ENCODE data around the gene TBC1D22A.
A peak's percentile ranks its signal among the peaks of the same experiment; 100 is the strongest.

The TBC1D22A gene

DNA sequence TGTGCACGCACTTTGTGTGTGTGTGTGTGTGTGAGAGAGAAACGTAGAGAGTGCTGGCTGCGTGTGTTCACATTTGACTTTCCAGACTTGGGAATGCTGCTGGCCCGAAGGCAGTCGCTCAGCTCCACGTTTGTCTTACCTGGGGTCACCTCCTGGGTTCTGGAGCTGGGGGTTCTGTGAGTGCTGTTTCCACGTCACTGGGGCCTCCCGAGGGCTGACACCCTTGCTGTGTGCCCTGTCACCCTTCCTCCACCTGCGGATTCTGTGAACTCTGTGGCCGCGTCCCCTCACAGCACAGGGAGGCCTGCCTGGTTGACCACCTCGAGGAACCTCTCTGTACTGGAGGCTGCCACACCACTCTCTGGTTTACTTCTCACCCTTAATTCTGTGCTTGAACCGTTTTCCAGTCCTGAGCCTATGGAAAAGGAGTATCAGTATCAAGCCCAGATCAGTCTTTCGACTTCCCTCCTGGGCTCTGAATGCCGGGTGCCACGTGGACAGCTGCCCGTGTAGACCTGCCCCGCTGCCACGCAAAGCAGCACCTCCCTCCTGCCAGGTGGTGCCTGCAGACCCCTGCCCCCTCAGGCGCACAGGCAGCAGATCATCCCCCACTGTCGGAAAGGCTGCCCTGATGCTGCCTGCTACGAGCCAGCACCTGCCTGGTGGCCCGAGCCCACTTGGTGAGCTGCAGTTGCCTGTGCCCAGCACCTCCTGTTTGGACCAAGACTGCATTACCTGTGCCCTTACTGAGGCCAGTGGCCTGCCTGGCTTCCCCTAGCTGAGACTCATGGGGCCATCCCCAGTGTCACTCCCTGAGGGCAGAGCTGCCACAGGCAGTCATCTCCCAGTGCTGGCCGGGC, 233.3 kb downstream of the TBC1D22A start:
- no peak for DNase-seq (ENCODE audit: low read depth)

DNA sequence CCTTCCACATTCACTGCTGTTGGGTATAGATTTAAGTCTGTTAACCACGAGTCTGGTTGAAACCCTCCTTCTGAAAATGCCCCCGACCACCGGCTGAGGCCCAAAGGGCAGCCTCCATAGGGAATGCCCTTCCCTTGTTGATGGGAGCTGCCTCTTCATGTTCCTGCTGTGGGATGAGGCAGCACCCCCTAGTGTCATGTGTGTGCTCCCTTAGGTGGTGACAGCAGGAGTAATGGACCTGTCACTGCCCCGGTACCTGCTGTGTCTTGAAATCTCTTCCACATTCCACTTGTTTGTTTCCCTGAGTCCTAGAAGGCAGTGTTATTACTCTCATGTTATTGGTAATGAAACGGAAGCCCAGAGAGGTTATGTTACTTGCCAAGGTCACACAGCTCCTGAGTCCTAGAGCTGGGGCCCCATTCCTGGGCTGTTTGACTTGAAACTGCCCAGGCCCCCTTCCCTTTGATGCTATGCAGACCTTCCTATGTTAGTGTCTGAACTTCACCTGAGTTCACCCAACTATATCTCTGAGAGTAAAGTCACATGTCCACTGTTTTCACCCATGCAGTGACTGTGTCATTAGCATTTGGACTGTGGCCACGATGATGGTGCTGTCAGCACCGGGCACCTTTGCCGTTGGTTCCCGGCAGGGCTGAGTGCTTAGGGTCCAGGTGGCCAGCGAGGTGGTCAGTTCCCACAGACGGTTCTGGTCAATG, 234.3 kb downstream of the TBC1D22A start:
- DNase-seq (ENCODE audit: low read depth): peak; percentile 18

DNA sequence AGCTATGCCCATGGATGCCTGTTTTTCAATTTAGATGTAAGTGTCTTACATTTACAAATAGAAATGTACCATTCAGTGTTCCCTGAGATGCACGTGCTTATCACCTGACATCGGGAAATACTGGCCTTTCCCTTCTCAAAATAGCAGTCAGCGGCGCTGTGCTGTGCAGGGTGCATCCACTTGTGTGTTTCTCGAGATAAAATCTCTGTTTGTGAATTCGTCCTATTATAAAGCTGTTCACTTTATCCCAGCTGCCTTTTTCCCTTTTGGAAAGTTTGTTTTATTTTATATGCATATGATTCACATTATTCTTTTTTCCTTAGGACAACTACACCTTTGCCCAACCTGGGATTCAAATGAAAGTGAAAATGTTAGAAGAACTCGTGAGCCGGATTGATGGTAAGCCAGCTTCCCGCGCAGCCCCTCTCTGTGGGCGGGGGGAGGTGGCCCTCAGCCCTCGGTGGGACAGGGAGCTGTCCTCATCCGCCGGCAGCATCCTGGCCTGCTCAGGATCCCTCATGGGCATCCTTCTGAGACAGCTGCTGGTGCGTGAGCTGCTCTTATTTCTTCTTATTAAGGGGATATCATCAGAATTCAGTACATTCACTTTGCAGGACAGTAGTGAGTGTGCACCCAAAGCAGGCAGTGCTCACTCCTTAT, 235.0 kb downstream of the TBC1D22A start:
- DNase-seq (ENCODE audit: low read depth): no peak

DNA sequence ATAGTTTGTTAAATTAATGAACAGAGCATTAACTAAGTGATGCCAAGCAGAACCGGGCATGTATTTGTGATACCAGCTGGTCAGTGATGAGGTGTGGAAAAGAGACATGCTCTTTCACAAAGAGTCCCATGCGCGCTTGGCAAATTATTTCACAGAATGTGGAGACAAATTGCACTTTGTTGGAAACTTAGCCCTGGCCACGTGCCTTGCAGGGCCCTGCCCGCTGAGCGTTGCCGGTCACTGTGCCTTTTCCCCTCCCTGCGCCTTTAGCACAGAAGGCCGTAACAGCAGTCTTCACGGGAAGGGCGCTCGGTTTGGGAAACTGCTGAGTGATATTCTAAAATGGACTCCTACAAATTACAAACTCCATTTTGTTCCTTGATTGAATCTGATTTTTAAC, 235.9 kb downstream of the TBC1D22A start:
- no peak for DNase-seq (ENCODE audit: low read depth)

DNA sequence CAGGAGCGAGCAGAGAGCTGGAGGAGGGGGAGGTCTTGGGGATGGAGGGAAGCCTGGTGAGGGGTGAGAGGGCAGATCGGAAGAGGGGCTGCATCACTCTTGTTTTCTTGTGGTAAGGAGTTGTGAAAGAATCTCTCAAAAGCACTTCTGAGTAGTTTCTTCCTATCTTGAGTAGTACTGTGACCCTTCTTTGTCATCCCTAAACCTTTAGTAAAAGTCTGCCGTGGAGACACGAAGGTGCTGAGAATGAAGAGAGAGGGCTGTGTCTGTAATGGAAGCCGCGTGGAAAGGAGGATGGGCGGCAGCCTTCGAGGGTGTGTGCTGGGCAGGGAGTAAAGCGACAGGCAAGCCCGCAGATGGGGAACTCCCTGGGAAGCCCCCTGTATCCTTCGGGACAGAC, 237.8 kb downstream of the TBC1D22A start:
- no peak for DNase-seq (ENCODE audit: low read depth)

DNA sequence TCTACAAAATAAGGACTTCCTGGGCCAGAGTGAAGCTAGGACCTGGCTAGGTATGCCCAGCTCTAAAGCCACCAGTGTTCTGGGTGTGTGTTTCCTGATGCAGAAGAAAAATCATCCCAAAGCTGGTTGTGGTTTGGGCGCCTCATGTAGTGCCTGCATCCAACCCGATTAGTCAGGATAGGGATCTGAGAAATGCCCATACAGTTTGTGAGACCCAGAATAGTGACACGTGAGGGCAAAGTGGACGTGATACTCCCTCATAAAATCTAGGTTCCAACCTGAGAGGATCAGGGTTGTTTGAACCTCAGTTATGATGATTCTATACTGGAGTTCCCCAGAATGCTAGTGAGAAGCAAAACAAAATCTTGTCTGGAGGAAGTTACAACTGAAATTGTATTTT, 238.4 kb downstream of the TBC1D22A start:
- DNase-seq (ENCODE audit: low read depth): no peak

DNA sequence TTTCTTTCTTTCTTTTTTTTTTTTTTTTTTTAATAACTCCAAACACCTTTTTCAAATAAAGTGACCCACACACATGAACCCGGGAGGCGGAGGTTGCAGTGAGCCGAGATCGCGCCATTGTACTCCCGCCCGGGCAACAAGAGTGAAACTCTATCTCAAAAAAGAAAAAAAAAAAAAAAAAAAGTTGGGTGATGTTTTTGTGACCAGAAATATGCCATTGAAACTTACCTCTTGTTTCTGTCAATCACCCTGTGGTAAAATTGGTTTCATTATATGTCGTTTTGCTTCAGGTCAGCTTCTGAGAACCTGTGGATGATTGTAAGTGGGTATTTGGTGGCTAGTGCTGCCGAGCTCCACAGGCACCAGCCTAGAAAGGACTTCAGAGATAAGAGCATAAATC, 238.8 kb downstream of the TBC1D22A start:
- no peak for DNase-seq (ENCODE audit: low read depth)

DNA sequence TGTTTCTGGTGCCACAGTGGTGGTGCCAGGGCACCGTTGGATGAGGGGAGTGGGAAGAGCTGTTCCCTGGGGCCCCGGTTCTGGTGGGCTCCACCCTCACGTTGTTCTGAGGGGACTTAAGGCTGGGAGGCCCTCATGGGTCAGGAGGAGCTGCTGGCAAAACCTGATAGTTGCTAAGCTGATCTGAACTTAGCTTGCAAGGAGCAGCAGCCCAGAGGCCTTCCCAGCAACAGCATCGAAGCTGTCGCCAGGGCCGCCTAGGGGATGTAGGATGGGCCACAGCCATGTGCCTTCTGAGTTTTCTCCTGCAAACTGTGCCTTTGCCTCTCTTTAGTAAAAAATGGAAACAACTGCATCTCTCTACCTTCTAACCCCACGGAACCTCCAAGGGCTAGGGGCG, 240.2 kb downstream of the TBC1D22A start:
- DNase-seq (ENCODE audit: low read depth): no peak

DNA sequence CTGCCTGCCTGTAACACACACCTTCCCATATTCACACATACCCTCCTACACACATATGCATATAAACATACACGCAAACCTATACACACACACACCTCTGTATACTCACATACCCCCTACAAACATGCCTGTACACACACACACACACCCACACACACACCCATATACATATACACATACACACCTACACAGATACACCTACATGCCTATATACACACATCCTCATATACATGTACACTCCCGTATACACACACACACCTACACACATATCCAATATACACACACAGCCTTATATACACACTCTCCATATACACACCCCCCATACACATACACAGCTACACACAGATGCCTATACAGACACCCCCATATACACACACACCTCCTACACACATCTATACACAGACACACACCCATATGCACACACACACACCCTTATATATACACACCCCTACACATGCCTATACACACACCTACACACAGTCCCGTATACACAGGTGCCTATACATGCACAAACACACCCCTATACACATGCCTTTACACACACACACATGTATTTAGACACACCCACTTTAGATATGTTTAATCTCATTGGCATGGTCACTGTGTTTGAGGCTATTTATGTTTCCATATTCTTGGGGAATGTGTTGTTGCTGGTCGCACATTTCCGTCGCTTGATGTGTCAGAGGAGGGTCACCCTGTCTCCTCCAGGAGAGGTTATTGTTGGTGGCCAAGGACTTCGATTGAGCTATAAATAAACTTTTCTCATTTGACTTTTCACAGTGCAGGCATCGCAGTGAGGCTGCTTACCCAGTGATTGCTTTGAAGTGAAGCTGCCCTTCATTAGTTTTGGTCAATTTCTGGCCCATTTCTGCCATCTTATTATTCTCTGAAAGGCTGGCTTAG, 243.3 kb downstream of the TBC1D22A start:
- no peak for DNase-seq (ENCODE audit: low read depth)

DNA sequence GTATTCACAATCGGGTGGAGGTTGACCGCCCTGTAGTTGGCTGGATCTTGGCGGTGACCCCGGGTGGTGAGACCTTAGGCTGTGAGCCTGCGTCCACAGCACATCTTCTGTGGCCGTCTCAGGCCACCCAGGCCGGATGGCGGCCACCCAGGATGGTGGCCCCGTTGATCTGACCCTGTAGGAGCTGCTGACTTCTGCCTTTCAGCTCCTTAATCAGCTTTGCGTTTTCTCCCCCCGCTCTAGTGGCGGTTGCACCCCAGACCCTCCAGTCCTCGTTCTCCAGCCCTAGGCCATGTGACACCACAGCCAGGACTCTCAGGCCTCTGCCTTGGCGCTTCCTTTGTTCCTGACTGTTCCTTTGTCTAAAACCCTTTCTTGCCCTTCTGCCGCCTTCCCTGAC, 244.0 kb downstream of the TBC1D22A start:
- no peak for DNase-seq (ENCODE audit: low read depth)

DNA sequence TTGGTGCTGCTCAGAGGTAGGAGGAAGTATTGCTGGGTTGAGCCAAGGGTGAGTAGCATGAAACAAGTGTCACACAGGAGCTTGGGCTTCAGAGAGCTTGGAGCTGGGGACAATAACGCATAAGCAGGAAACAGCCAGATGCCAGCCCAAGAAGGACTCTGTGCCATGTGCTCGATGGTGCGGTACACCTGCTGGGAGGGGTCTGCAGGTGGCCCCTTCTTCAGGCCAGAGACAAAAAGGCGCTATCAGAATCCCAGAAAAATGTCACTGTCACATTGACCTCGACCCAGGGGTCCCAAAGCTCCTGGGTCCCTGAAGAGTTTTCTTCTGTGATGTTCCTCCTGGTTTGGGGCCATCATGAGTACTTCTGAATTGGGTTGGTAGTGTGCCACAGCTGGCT, 244.4 kb downstream of the TBC1D22A start:
- DNase-seq (ENCODE audit: low read depth): no peak

DNA sequence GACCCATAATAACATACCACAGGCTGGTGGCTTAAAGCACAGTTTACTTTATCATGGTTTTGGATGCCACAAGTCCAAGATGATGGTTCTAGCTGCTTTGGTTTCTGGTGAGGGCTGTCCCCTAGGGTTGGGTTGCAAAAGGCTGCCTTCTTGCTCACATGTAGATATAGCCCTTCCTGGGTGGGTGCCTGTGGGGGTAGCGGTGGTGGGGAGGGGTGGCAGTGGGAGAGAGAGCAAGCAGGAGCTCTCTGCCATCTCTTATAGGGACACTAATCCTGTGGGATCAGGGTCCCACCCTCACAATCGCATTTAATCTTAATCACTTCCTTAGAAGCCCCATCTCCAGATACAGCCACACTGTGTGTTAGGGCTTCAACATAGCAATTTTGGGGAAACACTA, 245.0 kb downstream of the TBC1D22A start:
- DNase-seq (ENCODE audit: low read depth): no peak

DNA sequence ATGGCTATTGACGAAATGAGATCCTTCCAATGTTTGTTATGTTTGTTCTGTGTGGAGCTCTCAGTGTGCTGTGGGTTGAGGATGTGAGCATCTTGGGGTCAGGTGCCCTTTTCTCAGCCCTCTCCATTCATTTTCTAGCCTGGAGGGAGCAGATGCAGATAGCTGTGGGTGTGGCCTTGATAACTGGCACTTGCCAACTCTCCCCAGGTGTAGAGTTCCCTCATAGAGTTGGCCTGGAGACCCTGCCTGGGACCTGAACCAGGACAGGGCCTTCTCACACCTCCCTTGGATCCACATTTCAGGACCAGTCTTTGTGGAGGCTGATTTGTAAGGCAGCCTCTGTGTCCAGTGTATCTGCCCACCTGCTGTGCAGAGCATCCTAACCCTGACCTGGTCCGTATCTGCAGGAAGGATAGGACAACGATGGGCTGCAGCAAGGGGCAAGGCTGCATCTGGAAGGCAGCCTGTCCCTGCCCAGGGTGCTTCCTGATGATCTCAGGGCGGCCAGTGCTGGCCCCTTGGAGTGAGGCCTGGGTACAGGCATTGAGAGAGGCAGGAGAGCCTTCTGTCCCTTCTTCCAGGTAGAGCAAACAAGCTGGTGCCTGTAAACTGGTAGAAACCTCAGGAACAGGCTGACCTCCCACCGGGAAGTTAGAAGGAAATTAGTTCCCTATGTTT, 245.9 kb downstream of the TBC1D22A start:
- DNase-seq (ENCODE audit: low read depth): no peak

DNA sequence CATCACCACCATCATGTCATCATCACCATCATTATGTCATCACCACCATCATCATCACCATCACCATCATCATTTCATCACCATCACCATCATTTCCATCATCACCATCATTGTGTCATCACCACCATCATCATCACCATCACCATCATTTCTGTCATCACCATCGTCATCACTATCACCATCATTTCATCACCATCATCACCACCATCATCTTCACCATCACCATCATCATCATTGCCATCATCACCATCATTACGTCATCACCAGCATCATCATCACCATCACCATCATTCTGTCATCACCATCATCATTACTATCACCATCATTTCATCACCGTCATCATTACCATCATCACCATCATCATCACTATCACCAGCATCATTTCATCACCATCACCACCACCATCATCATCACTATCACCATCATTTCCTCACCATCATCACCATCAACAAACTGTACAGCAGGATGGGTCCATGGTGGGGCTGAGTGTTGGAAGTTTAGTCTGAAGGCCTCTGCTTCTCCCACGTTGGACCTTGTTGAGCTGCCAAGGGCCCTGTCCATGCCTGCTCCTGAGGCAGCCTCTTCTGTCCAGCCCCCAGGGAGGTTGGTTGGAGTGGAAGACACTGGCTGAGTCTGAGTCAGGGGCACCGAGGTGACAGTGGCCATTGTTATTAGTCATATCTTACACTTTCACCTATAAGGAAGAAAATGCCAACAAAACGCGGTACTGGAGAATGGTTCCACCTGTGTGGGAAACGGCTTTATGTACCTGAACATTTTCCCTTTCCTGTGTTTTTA, 247.1 kb downstream of the TBC1D22A start:
- DNase-seq (ENCODE audit: low read depth): no peak

DNA sequence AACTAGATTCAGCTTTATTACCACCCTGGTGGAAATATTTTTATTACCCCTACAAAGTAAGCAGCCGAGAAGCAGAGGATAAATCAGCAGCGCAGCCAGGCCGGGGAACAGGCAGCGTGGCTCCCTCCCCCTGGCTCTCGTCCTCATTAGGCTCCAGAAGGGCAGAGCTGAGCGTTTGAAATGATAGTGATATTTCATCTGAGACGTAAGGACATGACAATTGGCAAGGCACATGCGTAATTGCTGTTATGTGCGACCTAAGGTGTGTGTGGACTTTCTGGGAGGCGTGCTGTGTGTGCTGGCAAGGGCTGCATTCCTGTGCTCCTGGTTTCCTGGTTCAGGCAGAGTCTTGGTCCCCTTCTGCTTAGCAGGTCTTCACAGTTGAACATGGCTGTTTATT, 247.8 kb downstream of the TBC1D22A start:
- DNase-seq (ENCODE audit: low read depth): no peak

DNA sequence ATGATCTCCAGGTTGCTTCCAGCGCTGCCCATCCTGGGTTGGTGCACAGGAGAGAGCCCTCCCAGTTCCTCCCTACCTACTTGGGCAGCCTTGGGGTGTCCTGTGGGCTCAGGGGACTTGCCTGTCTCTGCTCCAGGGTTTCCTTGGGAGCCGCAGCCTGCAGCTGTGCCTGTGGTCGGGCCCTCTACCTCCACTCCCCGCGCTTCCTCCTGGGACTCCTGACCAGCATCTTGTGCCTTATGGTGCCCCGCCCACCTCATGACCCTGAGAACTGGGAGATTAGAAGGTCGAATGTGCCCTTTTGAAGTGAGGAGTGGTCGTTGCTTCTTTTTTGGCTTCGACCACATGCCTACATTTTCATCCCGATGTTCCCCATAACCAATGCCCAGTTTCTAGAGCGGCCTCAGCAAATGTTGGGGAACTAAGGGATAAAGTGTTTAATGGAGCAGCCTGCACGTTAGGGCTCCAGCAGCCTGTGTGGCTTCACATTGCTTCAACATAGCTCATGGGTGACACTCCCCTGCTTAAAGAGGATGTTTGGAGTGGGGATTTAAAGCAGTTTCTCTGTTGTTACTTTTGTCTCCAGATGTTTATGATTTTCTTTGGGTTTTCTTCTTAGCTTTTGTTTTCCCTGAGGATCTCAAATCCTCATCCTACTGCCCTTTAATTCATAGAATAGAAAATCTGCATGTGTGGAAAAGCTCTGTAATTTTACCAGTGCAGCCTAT, 248.8 kb downstream of the TBC1D22A start:
- DNase-seq (ENCODE audit: low read depth): peak; percentile 5

DNA sequence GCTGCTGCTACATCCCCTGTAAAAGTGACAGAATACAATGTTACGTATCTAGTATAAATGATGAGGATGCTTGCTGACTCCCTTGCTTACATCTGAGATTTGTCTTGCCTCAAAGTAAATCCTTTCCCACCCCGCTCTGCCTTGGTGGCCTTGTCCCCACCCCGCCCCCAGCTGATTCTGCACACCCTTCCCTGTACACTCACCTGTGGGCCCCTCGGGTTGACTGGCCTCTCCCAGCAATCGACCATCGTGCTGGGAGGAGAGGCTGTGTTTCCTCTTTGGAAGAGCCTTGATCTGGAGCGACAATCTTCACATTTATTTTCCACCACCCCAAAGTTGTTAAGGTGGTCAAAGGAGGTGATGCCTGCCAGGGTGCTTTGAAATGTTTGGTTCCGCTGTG, 249.4 kb downstream of the TBC1D22A start:
- DNase-seq (ENCODE audit: low read depth): no peak

DNA sequence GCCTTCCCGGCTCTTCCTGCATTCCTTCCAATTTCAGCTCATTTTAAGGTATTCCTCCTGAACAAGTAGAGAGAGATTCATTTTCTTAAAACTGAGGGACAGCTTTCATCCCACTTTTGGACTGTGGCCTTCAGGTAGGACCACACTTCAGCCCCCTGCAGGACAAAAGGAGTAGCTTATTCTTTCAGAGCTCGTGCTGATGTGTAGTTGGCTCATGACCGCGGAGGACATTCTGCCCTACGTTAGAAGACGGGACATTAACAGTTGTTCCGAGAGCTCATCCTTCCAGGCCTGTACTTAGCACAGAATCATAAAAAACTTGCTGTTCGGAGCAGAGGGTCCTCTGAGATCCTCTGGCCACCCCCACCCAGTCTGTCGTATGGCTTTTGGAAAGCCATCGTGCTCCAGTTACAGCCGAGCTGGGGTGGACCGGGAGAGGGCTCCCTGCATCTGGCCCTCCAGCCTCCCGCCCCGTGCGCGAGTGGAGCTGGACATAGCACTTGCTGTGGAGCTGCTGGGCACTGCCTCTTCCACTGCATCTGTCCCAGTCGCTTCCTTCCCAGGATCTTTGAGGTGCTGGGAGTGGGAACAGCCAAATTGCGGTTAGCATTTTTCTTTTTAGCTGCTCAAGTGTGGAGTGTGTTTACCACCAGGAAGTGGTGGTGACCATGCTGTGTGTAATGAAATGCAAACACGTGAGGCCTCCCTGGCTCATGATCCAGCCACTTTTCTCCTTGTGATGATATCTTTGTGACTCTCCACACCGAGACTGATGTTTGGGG, 250.3 kb downstream of the TBC1D22A start:
- peak; percentile 80 for DNase-seq (ENCODE audit: low read depth)
